Osteoblast (primary cell): ENCODE data around the gene MRPS22. TPM values are rescaled to one million over a fixed set of nuclear protein-coding genes. Genes with fewer than 3 reads are reported as not detected.

Experiments
- DNase-seq: peaks from one replicate; pipeline ENCODE4 v3.0.0; 2011; ENCODE audit warnings: low spot score, mixed read lengths; ENCODE audit not compliant: insufficient read length; ENCODE audit errors: missing footprints
- H2AFZ ChIP-seq: 2 replicates; pipeline ENCODE4 v1.6.0; 2011; ENCODE audit warnings: mild to moderate bottlenecking, low read length
- H3K27ac ChIP-seq: 2 replicates; pipeline ENCODE4 v1.5.1; 2011; ENCODE audit warnings: mild to moderate bottlenecking, low read depth, low read length, moderate library complexity
- H3K27me3 ChIP-seq: 2 replicates; pipeline ENCODE4 v1.6.0; 2012; ENCODE audit warnings: mild to moderate bottlenecking, control low read depth, inconsistent platforms, low read length, moderate library complexity; ENCODE audit not compliant: insufficient read depth
- H3K36me3 ChIP-seq: 2 replicates; pipeline ENCODE4 v1.5.1; 2011; ENCODE audit warnings: mild to moderate bottlenecking, low read length, control low read depth, moderate library complexity; ENCODE audit not compliant: insufficient read depth
- H3K4me1 ChIP-seq: 2 replicates; pipeline ENCODE4 v1.5.1; 2011; ENCODE audit warnings: mild to moderate bottlenecking, low read length, control low read depth, moderate library complexity; ENCODE audit not compliant: insufficient read depth
- H3K4me2 ChIP-seq: 2 replicates; pipeline ENCODE4 v1.6.0; 2011; ENCODE audit warnings: mild to moderate bottlenecking, low read length; ENCODE audit not compliant: insufficient read depth
- H3K4me3 ChIP-seq: fragments of 200-600 bp; sonication (generic); 3 replicates; pipeline ENCODE4 v1.5.1; 2012; ENCODE audit warnings: mild to moderate bottlenecking, low read length, inconsistent platforms; ENCODE audit not compliant: insufficient read depth
- H3K79me2 ChIP-seq: 2 replicates; pipeline ENCODE4 v1.6.0; 2012; ENCODE audit warnings: mild to moderate bottlenecking, low read length, control low read depth, inconsistent platforms; ENCODE audit not compliant: insufficient read depth
- H3K9me3 ChIP-seq: 2 replicates; pipeline ENCODE4 v1.5.1; 2011; ENCODE audit warnings: low read depth, low read length, control low read depth
- H4K20me1 ChIP-seq: 2 replicates; pipeline ENCODE4 v1.6.0; 2012; ENCODE audit warnings: mild to moderate bottlenecking, low read length, control low read depth; ENCODE audit not compliant: insufficient read depth
- total RNA-seq: library from RNA; depleted of rRNA; stranded (reverse); fragments of >200 nt; gene quantifications from 2 replicates; pipeline ENCODE4 v1.2.3, GENCODE V29; 2012
- TF ChIP-seq, protein P1 (sequence below): IDR thresholded peaks from 2 replicates; pipeline ENCODE4 v1.5.1; 2011; ENCODE audit warnings: mild to moderate bottlenecking, low read depth, low read length, moderate library complexity; ENCODE audit errors: extremely low read depth

The MRPS22 gene
- total RNA-seq, 1 donor, result 65.1 TPM

- Histone ChIP-seq H3K79me2 (no peaks in the 10 kb centered on the region), H3K27ac (no peak overlapping the region), H3K4me2 (no peak overlapping the region), H3K4me3 (no peak overlapping the region), H3K36me3 (no peaks in the 10 kb centered on the region), H4K20me1 (no peaks in the 10 kb centered on the region), H3K27me3 (no peaks in the 10 kb centered on the region), H3K4me1 (peaks cover 2% of the 10 kb centered on the region), H2AFZ (no peak overlapping the region), H3K9me3 (no peaks in the 10 kb centered on the region)
- DNase-seq, result no peak
- TF ChIP-seq, protein P1, sequence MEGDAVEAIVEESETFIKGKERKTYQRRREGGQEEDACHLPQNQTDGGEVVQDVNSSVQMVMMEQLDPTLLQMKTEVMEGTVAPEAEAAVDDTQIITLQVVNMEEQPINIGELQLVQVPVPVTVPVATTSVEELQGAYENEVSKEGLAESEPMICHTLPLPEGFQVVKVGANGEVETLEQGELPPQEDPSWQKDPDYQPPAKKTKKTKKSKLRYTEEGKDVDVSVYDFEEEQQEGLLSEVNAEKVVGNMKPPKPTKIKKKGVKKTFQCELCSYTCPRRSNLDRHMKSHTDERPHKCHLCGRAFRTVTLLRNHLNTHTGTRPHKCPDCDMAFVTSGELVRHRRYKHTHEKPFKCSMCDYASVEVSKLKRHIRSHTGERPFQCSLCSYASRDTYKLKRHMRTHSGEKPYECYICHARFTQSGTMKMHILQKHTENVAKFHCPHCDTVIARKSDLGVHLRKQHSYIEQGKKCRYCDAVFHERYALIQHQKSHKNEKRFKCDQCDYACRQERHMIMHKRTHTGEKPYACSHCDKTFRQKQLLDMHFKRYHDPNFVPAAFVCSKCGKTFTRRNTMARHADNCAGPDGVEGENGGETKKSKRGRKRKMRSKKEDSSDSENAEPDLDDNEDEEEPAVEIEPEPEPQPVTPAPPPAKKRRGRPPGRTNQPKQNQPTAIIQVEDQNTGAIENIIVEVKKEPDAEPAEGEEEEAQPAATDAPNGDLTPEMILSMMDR, result no peak
Measured at GRCh38 chr3:139324456-139324855, 19.4 kb upstream of the MRPS22 start.

GRCh38 chr3:139325551-139325950, 18.3 kb upstream of the MRPS22 start:
- Histone ChIP-seq H3K4me2 (no peak overlapping the region), H3K27ac (no peak overlapping the region), H3K9me3 (no peaks in the 10 kb centered on the region), H3K36me3 (no peaks in the 10 kb centered on the region), H4K20me1 (no peaks in the 10 kb centered on the region), H3K4me1 (peaks cover 2% of the 10 kb centered on the region), H2AFZ (no peak overlapping the region), H3K27me3 (peaks cover 10% of the 10 kb centered on the region), H3K4me3 (no peak overlapping the region), H3K79me2 (no peaks in the 10 kb centered on the region)
- no peak for DNase-seq
- TF ChIP-seq, protein P1, result no peak

DNA sequence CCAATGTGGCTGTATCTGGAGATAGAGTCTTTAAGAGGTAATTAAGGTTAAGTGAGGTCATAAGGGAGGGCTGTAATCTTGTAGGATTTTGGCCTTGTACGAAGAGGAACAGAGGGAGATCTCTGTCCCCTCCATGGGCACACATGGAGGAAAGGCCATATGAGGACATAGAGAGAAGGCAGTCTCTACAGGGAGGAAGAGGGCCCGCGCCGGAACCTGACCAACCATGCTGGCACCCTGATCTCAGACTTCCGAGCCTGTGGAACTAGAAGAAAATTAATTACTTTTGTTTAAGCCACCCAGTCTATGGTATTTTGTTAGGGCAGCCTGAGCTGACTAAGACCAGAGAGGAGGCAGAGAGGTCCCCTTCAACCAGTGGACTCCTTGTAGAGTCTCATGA, 17.7 kb upstream of the MRPS22 start:
- peaks cover 2% of the 10 kb centered on the region for H3K4me1 ChIP-seq
- H3K27ac ChIP-seq, result no peak overlapping the region
- H3K4me2 ChIP-seq, result no peak overlapping the region
- peaks cover 14% of the 10 kb centered on the region for H3K27me3 ChIP-seq
- TF ChIP-seq, protein P1, result no peak
- H3K36me3 ChIP-seq, result no peaks in the 10 kb centered on the region
- no peaks in the 10 kb centered on the region for H3K9me3 ChIP-seq
- no peak overlapping the region for H2AFZ ChIP-seq
- no peak for DNase-seq
- H3K4me3 ChIP-seq, result no peak overlapping the region
- no peaks in the 10 kb centered on the region for H3K79me2 ChIP-seq
- H4K20me1 ChIP-seq, result no peaks in the 10 kb centered on the region

DNA sequence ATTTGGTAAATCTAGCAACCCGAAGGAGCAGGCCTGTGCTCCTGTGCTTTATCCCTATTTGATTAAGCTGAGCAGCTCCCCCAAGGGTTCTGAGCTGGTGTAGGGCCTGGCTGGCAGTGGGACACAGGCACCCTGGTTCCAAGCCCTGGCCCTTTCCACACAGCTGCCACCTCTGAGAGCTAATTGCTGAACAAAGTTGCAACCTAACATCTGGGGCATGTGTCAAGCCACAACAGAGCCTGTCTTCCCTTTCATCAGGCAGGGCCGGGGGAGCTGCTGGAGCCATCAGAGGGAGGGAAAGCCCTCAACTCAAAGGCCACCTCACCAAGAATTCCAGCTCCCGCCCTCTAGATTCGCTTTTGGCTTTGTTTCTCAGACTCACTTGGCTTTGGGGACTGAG, 17.1 kb upstream of the MRPS22 start:
- H3K36me3 ChIP-seq, result no peaks in the 10 kb centered on the region
- H3K27me3 ChIP-seq, result peaks cover 14% of the 10 kb centered on the region
- no peak overlapping the region for H3K4me2 ChIP-seq

More for the DNA sequence above, 17.1 kb upstream of the MRPS22 start:
- no peaks in the 10 kb centered on the region for H3K9me3 ChIP-seq
- DNase-seq, result no peak
- H2AFZ ChIP-seq, result no peak overlapping the region
- no peak overlapping the region for H3K27ac ChIP-seq
- H3K79me2 ChIP-seq, result no peaks in the 10 kb centered on the region
- H3K4me1 ChIP-seq, result peaks cover 2% of the 10 kb centered on the region
- no peaks in the 10 kb centered on the region for H4K20me1 ChIP-seq
- H3K4me3 ChIP-seq, result no peak overlapping the region
- TF ChIP-seq, protein P1, result no peak
